GM23338 (cell line): ENCODE data around the gene NDST3. TPM values are rescaled to one million over a fixed set of nuclear protein-coding genes. Genes with fewer than 3 reads are reported as not detected.

ENCODE experiments used
- ATAC-seq: fragments of 200-7000 bp; cut with Tn5 transposase; 3 replicates; pipeline ENCODE4 v1.9.1; 2020
- DNase-seq: peaks from one replicate; pipeline ENCODE4 v3.0.0-alpha.2; 2015; ENCODE audit warnings: low spot score
- H2AFZ ChIP-seq: fragments of 200-600 bp; sonication (generic); 2 replicates; pipeline ENCODE4 v1.8.0; 2016; ENCODE audit warnings: antibody characterized with exemption, mild to moderate bottlenecking, moderate library complexity
- H3F3A ChIP-seq: fragments of 200-600 bp; sonication (generic); replicated peaks from 2 replicates; pipeline ENCODE4 v1.8.0; 2017; ENCODE audit warnings: antibody characterized with exemption, mixed run types, low read depth
- H3K27ac ChIP-seq: fragments of 200-600 bp; sonication (generic); 2 replicates; pipeline ENCODE4 v1.6.1; 2016; ENCODE audit warnings: low read depth
- H3K27me3 ChIP-seq: fragments of 200-600 bp; sonication (generic); 2 replicates; pipeline ENCODE4 v1.8.0; 2016; ENCODE audit warnings: mild to moderate bottlenecking, mixed run types, moderate library complexity; ENCODE audit not compliant: insufficient read depth
- H3K36me3 ChIP-seq: fragments of 200-600 bp; sonication (generic); 2 replicates; pipeline ENCODE4 v1.8.0; 2016; ENCODE audit warnings: mild to moderate bottlenecking; ENCODE audit not compliant: insufficient read depth
- H3K4me1 ChIP-seq: fragments of 200-600 bp; sonication (generic); 2 replicates; pipeline ENCODE4 v1.8.0; 2016; ENCODE audit warnings: mild to moderate bottlenecking, moderate library complexity; ENCODE audit not compliant: insufficient read depth
- H3K4me2 ChIP-seq: fragments of 200-600 bp; sonication (generic); 2 replicates; pipeline ENCODE4 v1.7.1; 2017; ENCODE audit warnings: mixed run types
- H3K4me3 ChIP-seq: fragments of 200-600 bp; sonication (generic); 2 replicates; pipeline ENCODE4 v1.6.1; 2016; ENCODE audit warnings: mixed run types
- H3K79me2 ChIP-seq: fragments of 200-600 bp; sonication (generic); replicated peaks from 2 replicates; pipeline ENCODE4 v1.8.0; 2017; ENCODE audit warnings: mild to moderate bottlenecking; ENCODE audit not compliant: insufficient read depth
- H3K9me2 ChIP-seq: fragments of 200-600 bp; sonication (generic); 2 replicates; pipeline ENCODE4 v1.8.0; 2017; ENCODE audit not compliant: insufficient read depth
- H4K20me1 ChIP-seq: fragments of 200-600 bp; sonication (generic); replicated peaks from 2 replicates; pipeline ENCODE4 v1.8.0; 2017; ENCODE audit warnings: mild to moderate bottlenecking; ENCODE audit not compliant: insufficient read depth
- H3K27ac Mint-ChIP-seq: 2 replicates; pipeline ENCODE4 v1.8.0; 2020; ENCODE audit warnings: inconsistent platforms, mild to moderate bottlenecking, moderate library complexity, mixed read lengths
- H3K27me3 Mint-ChIP-seq: 3 replicates; pipeline ENCODE4 v1.8.0; 2022; ENCODE audit warnings: low read depth, mild to moderate bottlenecking, moderate library complexity, mixed read lengths, inconsistent platforms; ENCODE audit not compliant: insufficient read depth, poor library complexity
- H3K36me3 Mint-ChIP-seq: 3 replicates; pipeline ENCODE4 v1.8.0; 2021; ENCODE audit warnings: low read depth, mild to moderate bottlenecking, inconsistent platforms, moderate library complexity, mixed read lengths
- H3K4me1 Mint-ChIP-seq: 3 replicates; pipeline ENCODE4 v1.8.0; 2020; ENCODE audit warnings: mild to moderate bottlenecking, inconsistent platforms, mixed read lengths
- H3K4me3 Mint-ChIP-seq: 3 replicates; pipeline ENCODE4 v1.8.0; 2021; ENCODE audit warnings: moderate library complexity, mild to moderate bottlenecking, inconsistent platforms, mixed read lengths
- H3K9me3 Mint-ChIP-seq: 3 replicates; pipeline ENCODE4 v1.8.0; 2020; ENCODE audit warnings: moderate library complexity, mild to moderate bottlenecking, inconsistent platforms, mixed read lengths
- CTCF ChIP-seq, 2 experiments: fragments of 200-600 bp in 1 of 2; sonication (generic) in 1 of 2; conservative IDR thresholded peaks; 2 replicates each; pipeline versions ENCODE4 v1.5.1 to v1.6.1; 2016 to 2017; ENCODE audit warnings: antibody characterized with exemption in 2 of 2, low read depth in 2 of 2, mild to moderate bottlenecking in 2 of 2, moderate library complexity in 1 of 2
- ETS1 ChIP-seq: IDR thresholded peaks from 2 replicates; pipeline ENCODE4 v1.6.1; 2016; ENCODE audit warnings: antibody characterized with exemption
- EZH2 ChIP-seq: fragments of 200-600 bp; sonication (generic); IDR thresholded peaks from one replicate; pipeline ENCODE4 v1.8.0; 2017; ENCODE audit warnings: antibody characterized with exemption, mild to moderate bottlenecking, low read depth; ENCODE audit not compliant: unreplicated experiment
- EZH2phosphoT487 ChIP-seq: fragments of 200-600 bp; sonication (generic); IDR thresholded peaks from one replicate; pipeline ENCODE4 v1.8.1; 2018; ENCODE audit warnings: antibody characterized with exemption; ENCODE audit not compliant: unreplicated experiment
- JUNB ChIP-seq: IDR thresholded peaks from one replicate; pipeline ENCODE4 v1.6.1; 2016; ENCODE audit warnings: antibody characterized with exemption; ENCODE audit not compliant: unreplicated experiment
- NANOG ChIP-seq: IDR thresholded peaks from 2 replicates; pipeline ENCODE4 v1.6.1; 2016; ENCODE audit warnings: antibody characterized with exemption, borderline replicate concordance
- POLR2AphosphoS5 ChIP-seq: IDR thresholded peaks from 2 replicates; pipeline ENCODE4 v1.6.1; 2016; ENCODE audit warnings: antibody characterized with exemption, low read depth
- ZNF114 ChIP-seq: fragments of 250-450 bp; sonication (Bioruptor Pico); IDR thresholded peaks from 2 replicates; pipeline ENCODE4 v1.5.0; 2020; ENCODE audit warnings: mild to moderate bottlenecking, moderate library complexity
- ZNF462 ChIP-seq: fragments of 250-450 bp; sonication (Bioruptor Pico); IDR thresholded peaks from 2 replicates; pipeline ENCODE4 v1.5.0; 2020; ENCODE audit warnings: mild to moderate bottlenecking, moderate library complexity
- polyA plus RNA-seq: library from polyadenylated mRNA; unstranded; fragments of >200 nt; fragmentation: Nextera tagmentation; extraction: Ambion mirVana; gene quantifications from 2 replicates; pipeline ENCODE4 v1.2.1, GENCODE V29; 2016
- total RNA-seq: library from RNA; depleted of rRNA; stranded (reverse); fragments of >200 nt; shearing (Covaris generic); gene quantifications from 2 replicates; pipeline ENCODE4 v1.2.3, GENCODE V29; 2014

NDST3 gene
- total and polyA plus RNA-seq, 2 experiments from 2014 or later, result 0.19 to 0.56 TPM

GRCh38 chr4:118037955-118038354 lies 3.7 kb downstream of the NDST3 start (continued):
- TF ChIP-seq ZNF462 (CRISPR knock-in tag) (no peak), ETS1 (no peak), JUNB (no peak), POLR2AphosphoS5 (no peak), ZNF114 (CRISPR knock-in tag) (no peak)

GRCh38 chr4:118046323-118046722 lies 12.0 kb downstream of the NDST3 start:
- Histone ChIP-seq H4K20me1 (no peaks in the 10 kb centered on the region), H3K36me3 (0 out of 2 replicates have a peak, but pooled peaks cover 4% of the 10 kb centered on the region), H2AFZ (no peak overlapping the region), H3F3A (no peaks in the 10 kb centered on the region), H3K4me1 (no peaks in the 10 kb centered on the region), H3K4me2 (no peak overlapping the region), H3K79me2 (no peaks in the 10 kb centered on the region), H3K27me3 (no peaks in the 10 kb centered on the region), H3K4me3 (no peak overlapping the region), H3K9me2 (peaks cover 9% of the 10 kb centered on the region; the same call in 1 of the 2 replicates), H3K27ac (no peak overlapping the region)
- ATAC-seq (no peak), DNase-seq (no peak)
- Mint-ChIP-seq H3K4me3 (no peak overlapping the region), H3K36me3 (peaks cover 5% of the 10 kb centered on the region; the same call in 2 of the 3 replicates), H3K27me3 (peaks cover 2% of the 10 kb centered on the region), H3K4me1 (no peaks in the 10 kb centered on the region; the same call in 2 of the 3 replicates), H3K27ac (no peak overlapping the region), H3K9me3 (peaks cover 8% of the 10 kb centered on the region; the same call in 2 of the 3 replicates)
- TF ChIP-seq EZH2, result no peak
- no peak for TF ChIP-seq NANOG
- TF ChIP-seq CTCF (conservative IDR thresholded peaks at IDR 0.05; ENCODE audit: low read depth in 2 of 2), result no peak
- no peak for TF ChIP-seq ZNF114 (CRISPR knock-in tag)
- no peak for TF ChIP-seq EZH2phosphoT487
- no peak for TF ChIP-seq JUNB
